GM23338 (cell line): Measurements from ENCODE around the gene SULF2. TPM values are rescaled to one million over a fixed set of nuclear protein-coding genes. Genes with fewer than 3 reads are reported as not detected.
A peak's percentile ranks its signal among the peaks of the same experiment; 100 is the strongest.

Experiments used
- ATAC-seq: fragments of 200-7000 bp; cut with Tn5 transposase; 3 replicates; pipeline ENCODE4 v1.9.1; 2020
- DNase-seq: peaks from one replicate; pipeline ENCODE4 v3.0.0-alpha.2; 2015; ENCODE audit warnings: low spot score
- H2AFZ ChIP-seq: fragments of 200-600 bp; sonication (generic); 2 replicates; pipeline ENCODE4 v1.8.0; 2016; ENCODE audit warnings: antibody characterized with exemption, mild to moderate bottlenecking, moderate library complexity
- H3F3A ChIP-seq: fragments of 200-600 bp; sonication (generic); replicated peaks from 2 replicates; pipeline ENCODE4 v1.8.0; 2017; ENCODE audit warnings: antibody characterized with exemption, mixed run types, low read depth
- H3K27ac ChIP-seq: fragments of 200-600 bp; sonication (generic); 2 replicates; pipeline ENCODE4 v1.6.1; 2016; ENCODE audit warnings: low read depth
- H3K27me3 ChIP-seq: fragments of 200-600 bp; sonication (generic); 2 replicates; pipeline ENCODE4 v1.8.0; 2016; ENCODE audit warnings: mild to moderate bottlenecking, mixed run types, moderate library complexity; ENCODE audit not compliant: insufficient read depth
- H3K36me3 ChIP-seq: fragments of 200-600 bp; sonication (generic); 2 replicates; pipeline ENCODE4 v1.8.0; 2016; ENCODE audit warnings: mild to moderate bottlenecking; ENCODE audit not compliant: insufficient read depth
- H3K4me1 ChIP-seq: fragments of 200-600 bp; sonication (generic); 2 replicates; pipeline ENCODE4 v1.8.0; 2016; ENCODE audit warnings: mild to moderate bottlenecking, moderate library complexity; ENCODE audit not compliant: insufficient read depth
- H3K4me2 ChIP-seq: fragments of 200-600 bp; sonication (generic); 2 replicates; pipeline ENCODE4 v1.7.1; 2017; ENCODE audit warnings: mixed run types
- H3K4me3 ChIP-seq: fragments of 200-600 bp; sonication (generic); 2 replicates; pipeline ENCODE4 v1.6.1; 2016; ENCODE audit warnings: mixed run types
- H3K79me2 ChIP-seq: fragments of 200-600 bp; sonication (generic); replicated peaks from 2 replicates; pipeline ENCODE4 v1.8.0; 2017; ENCODE audit warnings: mild to moderate bottlenecking; ENCODE audit not compliant: insufficient read depth
- H3K9me2 ChIP-seq: fragments of 200-600 bp; sonication (generic); 2 replicates; pipeline ENCODE4 v1.8.0; 2017; ENCODE audit not compliant: insufficient read depth
- H4K20me1 ChIP-seq: fragments of 200-600 bp; sonication (generic); replicated peaks from 2 replicates; pipeline ENCODE4 v1.8.0; 2017; ENCODE audit warnings: mild to moderate bottlenecking; ENCODE audit not compliant: insufficient read depth
- H3K27ac Mint-ChIP-seq: 2 replicates; pipeline ENCODE4 v1.8.0; 2020; ENCODE audit warnings: inconsistent platforms, mild to moderate bottlenecking, moderate library complexity, mixed read lengths
- H3K27me3 Mint-ChIP-seq: 3 replicates; pipeline ENCODE4 v1.8.0; 2022; ENCODE audit warnings: low read depth, mild to moderate bottlenecking, moderate library complexity, mixed read lengths, inconsistent platforms; ENCODE audit not compliant: insufficient read depth, poor library complexity
- H3K36me3 Mint-ChIP-seq: 3 replicates; pipeline ENCODE4 v1.8.0; 2021; ENCODE audit warnings: low read depth, mild to moderate bottlenecking, inconsistent platforms, moderate library complexity, mixed read lengths
- H3K4me1 Mint-ChIP-seq: 3 replicates; pipeline ENCODE4 v1.8.0; 2020; ENCODE audit warnings: mild to moderate bottlenecking, inconsistent platforms, mixed read lengths
- H3K4me3 Mint-ChIP-seq: 3 replicates; pipeline ENCODE4 v1.8.0; 2021; ENCODE audit warnings: moderate library complexity, mild to moderate bottlenecking, inconsistent platforms, mixed read lengths
- H3K9me3 Mint-ChIP-seq: 3 replicates; pipeline ENCODE4 v1.8.0; 2020; ENCODE audit warnings: moderate library complexity, mild to moderate bottlenecking, inconsistent platforms, mixed read lengths
- CREB1 ChIP-seq: fragments of 250-450 bp; sonication (Bioruptor Pico); IDR thresholded peaks from 2 replicates; pipeline ENCODE4 v1.5.0; 2020; ENCODE audit warnings: low read depth, mild to moderate bottlenecking, moderate library complexity
- CTCF ChIP-seq, 2 experiments: fragments of 200-600 bp in 1 of 2; sonication (generic) in 1 of 2; conservative IDR thresholded peaks; 2 replicates each; pipeline versions ENCODE4 v1.5.1 to v1.6.1; 2016 to 2017; ENCODE audit warnings: antibody characterized with exemption in 2 of 2, low read depth in 2 of 2, mild to moderate bottlenecking in 2 of 2, moderate library complexity in 1 of 2
- ETS1 ChIP-seq: IDR thresholded peaks from 2 replicates; pipeline ENCODE4 v1.6.1; 2016; ENCODE audit warnings: antibody characterized with exemption
- EZH2 ChIP-seq: fragments of 200-600 bp; sonication (generic); IDR thresholded peaks from one replicate; pipeline ENCODE4 v1.8.0; 2017; ENCODE audit warnings: antibody characterized with exemption, mild to moderate bottlenecking, low read depth; ENCODE audit not compliant: unreplicated experiment
- EZH2phosphoT487 ChIP-seq: fragments of 200-600 bp; sonication (generic); IDR thresholded peaks from one replicate; pipeline ENCODE4 v1.8.1; 2018; ENCODE audit warnings: antibody characterized with exemption; ENCODE audit not compliant: unreplicated experiment
- JUNB ChIP-seq: IDR thresholded peaks from one replicate; pipeline ENCODE4 v1.6.1; 2016; ENCODE audit warnings: antibody characterized with exemption; ENCODE audit not compliant: unreplicated experiment
- NANOG ChIP-seq: IDR thresholded peaks from 2 replicates; pipeline ENCODE4 v1.6.1; 2016; ENCODE audit warnings: antibody characterized with exemption, borderline replicate concordance
- POLR2AphosphoS5 ChIP-seq: IDR thresholded peaks from 2 replicates; pipeline ENCODE4 v1.6.1; 2016; ENCODE audit warnings: antibody characterized with exemption, low read depth
- REST ChIP-seq: IDR thresholded peaks from one replicate; pipeline ENCODE4 v1.6.1; 2018; ENCODE audit warnings: antibody characterized with exemption; ENCODE audit not compliant: unreplicated experiment
- ZNF114 ChIP-seq: fragments of 250-450 bp; sonication (Bioruptor Pico); IDR thresholded peaks from 2 replicates; pipeline ENCODE4 v1.5.0; 2020; ENCODE audit warnings: mild to moderate bottlenecking, moderate library complexity
- ZNF462 ChIP-seq: fragments of 250-450 bp; sonication (Bioruptor Pico); IDR thresholded peaks from 2 replicates; pipeline ENCODE4 v1.5.0; 2020; ENCODE audit warnings: mild to moderate bottlenecking, moderate library complexity
- polyA plus RNA-seq: library from polyadenylated mRNA; unstranded; fragments of >200 nt; fragmentation: Nextera tagmentation; extraction: Ambion mirVana; gene quantifications from 2 replicates; pipeline ENCODE4 v1.2.1, GENCODE V29; 2016
- total RNA-seq: library from RNA; depleted of rRNA; stranded (reverse); fragments of >200 nt; shearing (Covaris generic); gene quantifications from 2 replicates; pipeline ENCODE4 v1.2.3, GENCODE V29; 2014

Gene SULF2
- total and polyA plus RNA-seq, 2 experiments from 2014 or later = 9.5 to 20.7 TPM

GRCh38 chr20:47652794-47653193, 132.5 kb downstream of the SULF2 start (continued):
- TF ChIP-seq ZNF462 (CRISPR knock-in tag) = no peak
- no peak for TF ChIP-seq ETS1
- TF ChIP-seq EZH2 = no peak
- no peak for TF ChIP-seq EZH2phosphoT487
- TF ChIP-seq POLR2AphosphoS5 = no peak
- TF ChIP-seq CTCF (conservative IDR thresholded peaks at IDR 0.05; ENCODE audit: low read depth in 2 of 2) = no peak

- H3K27me3 Mint-ChIP-seq = peaks cover 5% of the 10 kb centered on the region
- Histone ChIP-seq H3K4me2 (no peak overlapping the region), H3K9me2 (no peaks in the 10 kb centered on the region), H3K27me3 (no peaks in the 10 kb centered on the region), H3F3A (0 out of 2 replicates have a peak, but pooled peaks cover 3% of the 10 kb centered on the region), H3K36me3 (peaks cover 11% of the 10 kb centered on the region; the same call in 1 of the 2 replicates), H4K20me1 (no peaks in the 10 kb centered on the region), H3K27ac (no peak overlapping the region), H3K4me1 (peaks cover 44% of the 10 kb centered on the region), H2AFZ (no peak overlapping the region), H3K4me3 (no peak overlapping the region), H3K79me2 (no peaks in the 10 kb centered on the region)
- DNase-seq (no peak), ATAC-seq (no peak)
- H3K36me3 Mint-ChIP-seq = peaks cover 35% of the 10 kb centered on the region
- H3K4me3 Mint-ChIP-seq = no peak overlapping the region
- H3K4me1 Mint-ChIP-seq = peaks cover 59% of the 10 kb centered on the region
- no peaks in the 10 kb centered on the region for H3K9me3 Mint-ChIP-seq
- 0 out of 2 replicates have a peak overlapping the region, but pooled peaks have one; percentile 18 for H3K27ac Mint-ChIP-seq
- TF ChIP-seq EZH2 (no peak), ZNF114 (no peak), JUNB (no peak), ETS1 (no peak), CREB1 (CRISPR knock-in tag) (no peak), POLR2AphosphoS5 (no peak), EZH2phosphoT487 (no peak), REST (no peak), NANOG (no peak)
Observed at GRCh38 chr20:47652301-47652700, 133.0 kb downstream of the SULF2 start.
